Transverse colon (tissue), 4 donors: Measurements from ENCODE around the gene IYD.

Experiments used
- CTCF ChIP-seq, 5 experiments: fragments of 200-600 bp in 3 of 5; fragments of 450-650 bp in 2 of 5; sonication (generic) in 3 of 5; IDR thresholded peaks; 1 replicate in 2 of 5; 2 replicates in 3 of 5; pipeline ENCODE4 v1.5.1; 2016 to 2017; ENCODE audit warnings: antibody characterized with exemption in 5 of 5, inconsistent platforms in 3 of 5, mild to moderate bottlenecking in 2 of 5, moderate library complexity in 1 of 5
- EP300 ChIP-seq: sonication (generic); formaldehyde crosslinking; IDR thresholded peaks from one replicate; pipeline ENCODE4 v1.6.1; 2017; ENCODE audit warnings: antibody characterized with exemption, low read depth
- POLR2A ChIP-seq: fragments of 450-650 bp; IDR thresholded peaks from one replicate; pipeline ENCODE4 v1.6.1; 2016; ENCODE audit warnings: antibody characterized with exemption, mild to moderate bottlenecking, moderate library complexity
- POLR2AphosphoS5 ChIP-seq, 3 donors: sonication (generic); formaldehyde crosslinking; IDR thresholded peaks; one replicate each; pipeline ENCODE4 v1.6.1; 2016; ENCODE audit warnings: antibody characterized with exemption in 3 of 3

DNA sequence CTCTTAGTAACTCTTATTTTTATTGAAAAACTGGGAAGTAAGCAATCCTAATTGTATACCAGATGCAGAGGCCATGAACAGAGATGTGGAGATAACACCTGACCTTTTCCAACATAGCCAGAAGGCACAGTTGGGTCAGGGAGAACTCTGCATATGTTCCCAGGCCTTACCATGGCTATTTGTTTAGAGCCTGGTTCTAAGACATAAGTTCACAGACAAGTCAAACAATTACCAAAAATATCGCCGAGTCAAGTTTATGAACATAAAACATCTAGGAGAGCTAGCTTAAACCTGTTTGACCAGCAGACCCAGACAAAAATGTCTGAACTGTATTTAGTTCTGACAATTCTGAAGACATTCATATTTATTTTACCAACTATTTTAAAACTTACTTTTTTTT, 26.7 kb upstream of the IYD start:
- no peak for TF ChIP-seq POLR2A
- no peak for TF ChIP-seq CTCF (IDR thresholded peaks at IDR 0.05)
- TF ChIP-seq POLR2AphosphoS5 (IDR thresholded peaks at IDR 0.05), result no peak
- no peak for TF ChIP-seq EP300
